Esophagus mucosa (tissue), 1 donor: ENCODE data around the gene UBE2K. TPM values are rescaled to one million over a fixed set of nuclear protein-coding genes. Genes with fewer than 3 reads are reported as not detected.
"Not testable (repeated sequence)": the region's sequence is repeated elsewhere in the genome, so short reads cannot be mapped to it uniquely, and the experiment has no call there.

Experiments
- ATAC-seq: fragments of 200-7000 bp; cut with Tn5 transposase; one replicate; pipeline ENCODE4 v1.9.1; 2020
- total RNA-seq: library from RNA; stranded (reverse); gene quantifications from one replicate; pipeline ENCODE4 v1.2.4, GENCODE V29; 2023
- donor health status: DM: yes; HTN: yes; CAD: no.

UBE2K gene
- total RNA-seq, 1 donor from 2014 or later, result 81.1 TPM

GRCh38 chr4:39731908-39732307 is 34.0 kb downstream of the UBE2K start:
- no peak for ATAC-seq

GRCh38 chr4:39732728-39733127 is 34.8 kb downstream of the UBE2K start:
- ATAC-seq, result peak; percentile 48

- ATAC-seq, result not testable (repeated sequence)
These were observed 41.7 kb downstream of the UBE2K start for GRCh38 chr4:39739591-39739990.

- ATAC-seq, result no peak
These were observed 43.5 kb downstream of the UBE2K start for GRCh38 chr4:39741401-39741800.

GRCh38 chr4:39745920-39746319 is 48.0 kb downstream of the UBE2K start:
- no peak for ATAC-seq

GRCh38 chr4:39750216-39750615 is 52.3 kb downstream of the UBE2K start:
- no peak for ATAC-seq

- no peak for ATAC-seq
These were observed 56.4 kb downstream of the UBE2K start for GRCh38 chr4:39754309-39754708.

- ATAC-seq, result no peak
These were observed 58.2 kb downstream of the UBE2K start for GRCh38 chr4:39756159-39756558.

GRCh38 chr4:39758176-39758575 is 60.2 kb downstream of the UBE2K start:
- no peak for ATAC-seq

GRCh38 chr4:39759569-39759968 is 61.6 kb downstream of the UBE2K start:
- peak; percentile 75 for ATAC-seq

- ATAC-seq, result no peak
These were observed 63.2 kb downstream of the UBE2K start for GRCh38 chr4:39761005-39761667.

- no peak for ATAC-seq
These were observed 66.0 kb downstream of the UBE2K start for GRCh38 chr4:39763714-39764572.

- ATAC-seq, result peak; percentile 15
These were observed 72.1 kb downstream of the UBE2K start for GRCh38 chr4:39770005-39770404.

- ATAC-seq, result peak; percentile 18
These were observed 72.5 kb downstream of the UBE2K start for GRCh38 chr4:39770471-39770870.

- peak; percentile 52 for ATAC-seq
These were observed 73.2 kb downstream of the UBE2K start for GRCh38 chr4:39770969-39771724.

- ATAC-seq, result not testable (repeated sequence)
These were observed 84.1 kb downstream of the UBE2K start for GRCh38 chr4:39781988-39782387.

GRCh38 chr4:39785083-39785482 is 87.1 kb downstream of the UBE2K start:
- ATAC-seq, result no peak

- no peak for ATAC-seq
These were observed 88.9 kb downstream of the UBE2K start for GRCh38 chr4:39786838-39787237.

GRCh38 chr4:39792128-39792527 is 94.2 kb downstream of the UBE2K start:
- no peak for ATAC-seq

GRCh38 chr4:39792529-39792928 is 94.6 kb downstream of the UBE2K start:
- ATAC-seq, result no peak

GRCh38 chr4:39792976-39793375 is 95.0 kb downstream of the UBE2K start:
- ATAC-seq, result not testable (repeated sequence)

GRCh38 chr4:39802005-39802404 is 104.1 kb downstream of the UBE2K start:
- no peak for ATAC-seq

GRCh38 chr4:39808231-39808749 is 110.4 kb downstream of the UBE2K start:
- ATAC-seq, result no peak
